HepG2 (cell line): ENCODE measurements around the gene HS6ST1. TPM values are rescaled to one million over a fixed set of nuclear protein-coding genes. Genes with fewer than 3 reads are reported as not detected.

ENCODE experiments used
- CBX2 ChIP-seq, 2 experiments: fragments of 200-600 bp in 1 of 2; sonication (generic); formaldehyde crosslinking in 1 of 2; IDR thresholded peaks; 2 replicates each; pipeline versions ENCODE4 v1.7.0 to v1.8.1; 2018 to 2022; ENCODE audit warnings: low read depth in 2 of 2, low read length in 1 of 2, mild to moderate bottlenecking in 1 of 2, missing genetic modification reagents in 1 of 2
- NFRKB ChIP-seq: fragments of 450-650 bp; IDR thresholded peaks from 2 replicates; pipeline ENCODE4 v1.6.1; 2017
- TAF15 ChIP-seq: fragments of 200-400 bp; formaldehyde crosslinking; IDR thresholded peaks from one replicate; pipeline ENCODE4 v1.6.1; 2018; ENCODE audit warnings: mild to moderate bottlenecking, low read depth, low read length; ENCODE audit not compliant: poor library complexity, severe bottlenecking
- TARDBP ChIP-seq: sonication (generic); formaldehyde crosslinking; IDR thresholded peaks from 2 replicates; pipeline ENCODE4 v1.8.0; 2022; ENCODE audit warnings: mild to moderate bottlenecking, missing genetic modification reagents
- TEAD3 ChIP-seq: optimal IDR thresholded peaks from 2 replicates; pipeline ENCODE3; 2016; ENCODE audit warnings: borderline replicate concordance
- U2AF2 ChIP-seq: fragments of 200-400 bp; formaldehyde crosslinking; IDR thresholded peaks from 2 replicates; pipeline ENCODE4 v1.6.1; 2017; ENCODE audit warnings: low read depth, mild to moderate bottlenecking, low read length
- ZNF274 ChIP-seq: sonication (generic); formaldehyde crosslinking; IDR thresholded peaks from 2 replicates; pipeline ENCODE4 v1.5.1; 2020; ENCODE audit warnings: mild to moderate bottlenecking, missing genetic modification reagents
- ZNF598 ChIP-seq: sonication (generic); formaldehyde crosslinking; IDR thresholded peaks from 2 replicates; pipeline ENCODE4 v1.5.1; 2020; ENCODE audit warnings: mild to moderate bottlenecking, missing genetic modification reagents, borderline replicate concordance
- ZNF674 ChIP-seq: sonication (generic); formaldehyde crosslinking; IDR thresholded peaks from 2 replicates; pipeline ENCODE4 v1.5.0; 2020; ENCODE audit warnings: low read depth, mild to moderate bottlenecking, missing genetic modification reagents
- ZNF775 ChIP-seq: sonication (generic); formaldehyde crosslinking; IDR thresholded peaks from 2 replicates; pipeline ENCODE4 v1.4.0; 2020; ENCODE audit warnings: missing genetic modification reagents, mild to moderate bottlenecking, moderate library complexity, borderline replicate concordance
- polyA plus RNA-seq, 8 experiments: library from polyadenylated mRNA; depleted of rRNA in 3 of 8; stranded (reverse) in 7 of 8; unstranded in 1 of 8; fragments of >200 nt; fragmentation: Illumina TruSeq in 4 of 8; extraction: Trizol in 4 of 8; gene quantifications; 2 replicates each; pipeline versions ENCODE4 v1.2.1 to v1.2.3, GENCODE V29; 2011 to 2016; ENCODE audit warnings: low read depth in 4 of 8, missing spikeins in 1 of 8, mixed read lengths in 1 of 8; ENCODE audit not compliant: insufficient read depth in 1 of 8
- total RNA-seq, 5 experiments: library from RNA; depleted of rRNA; stranded (reverse); fragments of >200 nt; fragmentation: Illumina TruSeq; extraction: Trizol; gene quantifications; 2 replicates each; pipeline ENCODE4 v1.2.3, GENCODE V29; 2016; ENCODE audit warnings: low read depth in 1 of 5
- TF ChIP-seq, protein P1 (sequence below): sonication (generic); formaldehyde crosslinking; IDR thresholded peaks from 2 replicates; pipeline ENCODE4 v1.5.0; 2020; ENCODE audit warnings: missing genetic modification reagents, mild to moderate bottlenecking, borderline replicate concordance
- TF ChIP-seq, protein P2 (sequence below): sonication (generic); formaldehyde crosslinking; IDR thresholded peaks from 2 replicates; pipeline ENCODE4 v1.4.0; 2020; ENCODE audit warnings: mild to moderate bottlenecking, missing genetic modification reagents
- TF ChIP-seq, protein P3 (sequence below): sonication (generic); formaldehyde crosslinking; IDR thresholded peaks from 2 replicates; pipeline ENCODE4 v1.5.0; 2020; ENCODE audit warnings: missing genetic modification reagents
- TF ChIP-seq, protein P4 (sequence below): sonication (generic); formaldehyde crosslinking; IDR thresholded peaks from 2 replicates; pipeline ENCODE4 v1.5.1; 2020; ENCODE audit warnings: mild to moderate bottlenecking, missing genetic modification reagents, moderate library complexity
- TF ChIP-seq, protein P5 (sequence below): sonication (generic); formaldehyde crosslinking; IDR thresholded peaks from 2 replicates; pipeline ENCODE4 v1.8.0; 2022; ENCODE audit warnings: missing genetic modification reagents, mild to moderate bottlenecking, moderate library complexity, borderline replicate concordance
- TF ChIP-seq, protein P6 (sequence below): sonication (generic); formaldehyde crosslinking; IDR thresholded peaks from 2 replicates; pipeline ENCODE4 v1.5.0; 2020; ENCODE audit warnings: mild to moderate bottlenecking, missing genetic modification reagents, borderline replicate concordance

Gene HS6ST1
- total and polyA plus RNA-seq, 2 of the 13 experiments (the other 11 are each of a cell fraction or from before 2014, with no cell fraction given) = 34.5 to 84.6 TPM

DNA sequence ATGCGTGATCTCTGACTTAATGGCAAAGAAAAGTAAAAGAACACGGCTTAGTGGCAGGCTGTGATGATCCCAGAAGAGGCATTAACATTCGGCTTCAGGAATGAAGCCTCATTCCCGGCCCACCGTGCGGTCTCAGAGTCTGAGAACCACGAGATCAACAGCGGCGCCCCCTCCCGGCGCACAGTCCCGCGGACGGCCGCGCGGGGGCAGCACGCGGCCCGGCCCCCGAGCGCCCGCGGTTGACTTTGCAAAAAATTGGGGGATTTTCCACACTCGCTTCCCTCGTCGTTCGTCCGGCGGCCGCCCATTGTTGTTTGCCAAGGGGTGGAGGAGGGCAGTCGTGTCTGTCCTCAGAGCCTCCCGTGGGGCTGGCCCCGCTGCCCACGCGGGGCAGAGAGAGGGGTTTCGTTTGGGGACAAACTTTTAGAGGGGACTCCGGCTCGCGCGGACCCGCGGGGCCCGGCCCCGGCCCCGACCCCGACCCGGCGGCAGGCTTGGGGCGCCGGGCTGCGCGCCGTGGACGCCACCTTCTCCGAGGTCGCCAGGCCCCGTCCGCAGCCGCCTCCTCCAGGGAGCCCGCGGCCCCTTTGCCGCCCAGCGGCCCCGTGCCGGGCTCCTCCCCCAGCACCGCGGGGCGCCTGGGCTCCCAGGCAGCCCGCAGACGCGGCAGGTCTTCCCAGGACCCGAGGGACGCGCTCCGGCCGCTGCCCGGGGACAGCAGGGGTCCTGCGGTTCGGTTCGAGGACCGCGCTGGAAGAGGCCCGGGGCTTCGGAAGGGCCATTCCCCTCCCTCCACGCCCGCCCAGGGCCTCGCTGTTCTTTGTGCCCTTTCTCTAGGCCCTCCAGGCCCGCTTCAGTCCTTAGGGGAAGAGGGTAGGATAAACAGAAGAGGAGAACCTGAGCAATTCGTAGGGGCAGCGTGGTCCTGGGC, 3.4 kb upstream of the HS6ST1 start (continued):
- TF ChIP-seq, protein P1, sequence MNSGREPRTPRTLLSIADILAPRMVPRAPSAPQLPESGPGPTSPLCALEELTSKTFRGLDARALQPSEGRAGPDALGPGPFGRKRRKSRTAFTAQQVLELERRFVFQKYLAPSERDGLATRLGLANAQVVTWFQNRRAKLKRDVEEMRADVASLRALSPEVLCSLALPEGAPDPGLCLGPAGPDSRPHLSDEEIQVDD = no peak
- TF ChIP-seq ZNF598 (no peak), ZNF674 (CRISPR knock-in tag) (no peak), CBX2 (IDR thresholded peaks at IDR 0.05; ENCODE audit: low read depth, low read length) (no peak), CBX2 (CRISPR knock-in tag; IDR thresholded peaks at IDR 0.05; ENCODE audit: low read depth) (no peak), U2AF2 (no peak), TARDBP (no peak; the same call in 1 of the 2 replicates), ZNF274 (CRISPR knock-in tag) (no peak), NFRKB (no peak), TEAD3 (CRISPR knock-in tag) (peak; percentile 91), ZNF775 (CRISPR knock-in tag) (no peak), TAF15 (peak; percentile 91)
- TF ChIP-seq, protein P2, sequence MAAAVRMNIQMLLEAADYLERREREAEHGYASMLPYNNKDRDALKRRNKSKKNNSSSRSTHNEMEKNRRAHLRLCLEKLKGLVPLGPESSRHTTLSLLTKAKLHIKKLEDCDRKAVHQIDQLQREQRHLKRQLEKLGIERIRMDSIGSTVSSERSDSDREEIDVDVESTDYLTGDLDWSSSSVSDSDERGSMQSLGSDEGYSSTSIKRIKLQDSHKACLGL (CRISPR knock-in tag) = peak; percentile 73; the same call in 1 of the 2 replicates
- TF ChIP-seq, protein P3, sequence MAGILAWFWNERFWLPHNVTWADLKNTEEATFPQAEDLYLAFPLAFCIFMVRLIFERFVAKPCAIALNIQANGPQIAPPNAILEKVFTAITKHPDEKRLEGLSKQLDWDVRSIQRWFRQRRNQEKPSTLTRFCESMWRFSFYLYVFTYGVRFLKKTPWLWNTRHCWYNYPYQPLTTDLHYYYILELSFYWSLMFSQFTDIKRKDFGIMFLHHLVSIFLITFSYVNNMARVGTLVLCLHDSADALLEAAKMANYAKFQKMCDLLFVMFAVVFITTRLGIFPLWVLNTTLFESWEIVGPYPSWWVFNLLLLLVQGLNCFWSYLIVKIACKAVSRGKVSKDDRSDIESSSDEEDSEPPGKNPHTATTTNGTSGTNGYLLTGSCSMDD (CRISPR knock-in tag) = no peak
- TF ChIP-seq, protein P4, sequence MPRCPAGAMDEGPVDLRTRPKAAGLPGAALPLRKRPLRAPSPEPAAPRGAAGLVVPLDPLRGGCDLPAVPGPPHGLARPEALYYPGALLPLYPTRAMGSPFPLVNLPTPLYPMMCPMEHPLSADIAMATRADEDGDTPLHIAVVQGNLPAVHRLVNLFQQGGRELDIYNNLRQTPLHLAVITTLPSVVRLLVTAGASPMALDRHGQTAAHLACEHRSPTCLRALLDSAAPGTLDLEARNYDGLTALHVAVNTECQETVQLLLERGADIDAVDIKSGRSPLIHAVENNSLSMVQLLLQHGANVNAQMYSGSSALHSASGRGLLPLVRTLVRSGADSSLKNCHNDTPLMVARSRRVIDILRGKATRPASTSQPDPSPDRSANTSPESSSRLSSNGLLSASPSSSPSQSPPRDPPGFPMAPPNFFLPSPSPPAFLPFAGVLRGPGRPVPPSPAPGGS (CRISPR knock-in tag) = no peak; the same call in 1 of the 2 replicates
- TF ChIP-seq, protein P5, sequence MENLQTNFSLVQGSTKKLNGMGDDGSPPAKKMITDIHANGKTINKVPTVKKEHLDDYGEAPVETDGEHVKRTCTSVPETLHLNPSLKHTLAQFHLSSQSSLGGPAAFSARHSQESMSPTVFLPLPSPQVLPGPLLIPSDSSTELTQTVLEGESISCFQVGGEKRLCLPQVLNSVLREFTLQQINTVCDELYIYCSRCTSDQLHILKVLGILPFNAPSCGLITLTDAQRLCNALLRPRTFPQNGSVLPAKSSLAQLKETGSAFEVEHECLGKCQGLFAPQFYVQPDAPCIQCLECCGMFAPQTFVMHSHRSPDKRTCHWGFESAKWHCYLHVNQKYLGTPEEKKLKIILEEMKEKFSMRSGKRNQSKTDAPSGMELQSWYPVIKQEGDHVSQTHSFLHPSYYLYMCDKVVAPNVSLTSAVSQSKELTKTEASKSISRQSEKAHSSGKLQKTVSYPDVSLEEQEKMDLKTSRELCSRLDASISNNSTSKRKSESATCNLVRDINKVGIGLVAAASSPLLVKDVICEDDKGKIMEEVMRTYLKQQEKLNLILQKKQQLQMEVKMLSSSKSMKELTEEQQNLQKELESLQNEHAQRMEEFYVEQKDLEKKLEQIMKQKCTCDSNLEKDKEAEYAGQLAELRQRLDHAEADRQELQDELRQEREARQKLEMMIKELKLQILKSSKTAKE (CRISPR knock-in tag) = no peak
- TF ChIP-seq, protein P6, sequence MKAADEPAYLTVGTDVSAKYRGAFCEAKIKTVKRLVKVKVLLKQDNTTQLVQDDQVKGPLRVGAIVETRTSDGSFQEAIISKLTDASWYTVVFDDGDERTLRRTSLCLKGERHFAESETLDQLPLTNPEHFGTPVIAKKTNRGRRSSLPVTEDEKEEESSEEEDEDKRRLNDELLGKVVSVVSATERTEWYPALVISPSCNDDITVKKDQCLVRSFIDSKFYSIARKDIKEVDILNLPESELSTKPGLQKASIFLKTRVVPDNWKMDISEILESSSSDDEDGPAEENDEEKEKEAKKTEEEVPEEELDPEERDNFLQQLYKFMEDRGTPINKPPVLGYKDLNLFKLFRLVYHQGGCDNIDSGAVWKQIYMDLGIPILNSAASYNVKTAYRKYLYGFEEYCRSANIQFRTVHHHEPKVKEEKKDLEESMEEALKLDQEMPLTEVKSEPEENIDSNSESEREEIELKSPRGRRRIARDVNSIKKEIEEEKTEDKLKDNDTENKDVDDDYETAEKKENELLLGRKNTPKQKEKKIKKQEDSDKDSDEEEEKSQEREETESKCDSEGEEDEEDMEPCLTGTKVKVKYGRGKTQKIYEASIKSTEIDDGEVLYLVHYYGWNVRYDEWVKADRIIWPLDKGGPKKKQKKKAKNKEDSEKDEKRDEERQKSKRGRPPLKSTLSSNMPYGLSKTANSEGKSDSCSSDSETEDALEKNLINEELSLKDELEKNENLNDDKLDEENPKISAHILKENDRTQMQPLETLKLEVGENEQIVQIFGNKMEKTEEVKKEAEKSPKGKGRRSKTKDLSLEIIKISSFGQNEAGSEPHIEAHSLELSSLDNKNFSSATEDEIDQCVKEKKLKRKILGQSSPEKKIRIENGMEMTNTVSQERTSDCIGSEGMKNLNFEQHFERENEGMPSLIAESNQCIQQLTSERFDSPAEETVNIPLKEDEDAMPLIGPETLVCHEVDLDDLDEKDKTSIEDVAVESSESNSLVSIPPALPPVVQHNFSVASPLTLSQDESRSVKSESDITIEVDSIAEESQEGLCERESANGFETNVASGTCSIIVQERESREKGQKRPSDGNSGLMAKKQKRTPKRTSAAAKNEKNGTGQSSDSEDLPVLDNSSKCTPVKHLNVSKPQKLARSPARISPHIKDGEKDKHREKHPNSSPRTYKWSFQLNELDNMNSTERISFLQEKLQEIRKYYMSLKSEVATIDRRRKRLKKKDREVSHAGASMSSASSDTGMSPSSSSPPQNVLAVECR (CRISPR knock-in tag) = peak; percentile 72; the same call in 1 of the 2 replicates
